Measurements from ENCODE around the gene EPSTI1.

DNA sequence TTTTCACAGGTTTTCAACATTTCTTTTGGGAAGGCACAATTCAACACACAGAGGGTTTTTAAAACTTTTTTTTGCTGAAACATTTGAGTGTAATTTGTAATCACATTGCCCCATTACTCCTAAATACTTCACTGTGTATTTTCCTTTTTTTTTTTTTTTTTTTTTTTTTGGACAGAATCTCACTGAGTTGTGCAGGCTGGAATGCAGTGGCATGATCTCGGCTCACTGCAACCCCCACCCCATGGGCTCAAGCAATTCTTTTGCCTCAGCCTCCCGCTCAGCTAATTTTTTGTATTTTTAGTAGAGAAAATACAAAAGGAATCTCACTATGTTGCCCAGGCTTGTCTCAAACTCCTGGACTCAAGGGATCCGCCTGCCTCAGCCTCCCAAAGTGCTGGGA, 16.6 kb upstream of the EPSTI1 start:
- TF ChIP-seq, protein P1, sequence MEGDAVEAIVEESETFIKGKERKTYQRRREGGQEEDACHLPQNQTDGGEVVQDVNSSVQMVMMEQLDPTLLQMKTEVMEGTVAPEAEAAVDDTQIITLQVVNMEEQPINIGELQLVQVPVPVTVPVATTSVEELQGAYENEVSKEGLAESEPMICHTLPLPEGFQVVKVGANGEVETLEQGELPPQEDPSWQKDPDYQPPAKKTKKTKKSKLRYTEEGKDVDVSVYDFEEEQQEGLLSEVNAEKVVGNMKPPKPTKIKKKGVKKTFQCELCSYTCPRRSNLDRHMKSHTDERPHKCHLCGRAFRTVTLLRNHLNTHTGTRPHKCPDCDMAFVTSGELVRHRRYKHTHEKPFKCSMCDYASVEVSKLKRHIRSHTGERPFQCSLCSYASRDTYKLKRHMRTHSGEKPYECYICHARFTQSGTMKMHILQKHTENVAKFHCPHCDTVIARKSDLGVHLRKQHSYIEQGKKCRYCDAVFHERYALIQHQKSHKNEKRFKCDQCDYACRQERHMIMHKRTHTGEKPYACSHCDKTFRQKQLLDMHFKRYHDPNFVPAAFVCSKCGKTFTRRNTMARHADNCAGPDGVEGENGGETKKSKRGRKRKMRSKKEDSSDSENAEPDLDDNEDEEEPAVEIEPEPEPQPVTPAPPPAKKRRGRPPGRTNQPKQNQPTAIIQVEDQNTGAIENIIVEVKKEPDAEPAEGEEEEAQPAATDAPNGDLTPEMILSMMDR (IDR thresholded peaks at IDR 0.05; ENCODE audit: insufficient read depth, low read depth, low read length): no peak
- no peak for TF ChIP-seq EZH2 (IDR thresholded peaks at IDR 0.05; ENCODE audit: insufficient read depth, low read length)
